RPMI7951 (cell line): Measurements from ENCODE around the gene PDE6D. TPM values are rescaled to one million over a fixed set of nuclear protein-coding genes. Genes with fewer than 3 reads are reported as not detected.
"Not testable (repeated sequence)": the region's sequence is repeated elsewhere in the genome, so short reads cannot be mapped to it uniquely, and the experiment has no call there.

ENCODE experiments used
- DNase-seq: peaks from one replicate; pipeline ENCODE4 v3.0.0-alpha.2; 2012; ENCODE audit warnings: low read depth
- total RNA-seq: library from RNA; depleted of rRNA; stranded (reverse); fragments of >200 nt; shearing (Covaris generic); gene quantifications from 2 replicates; pipeline ENCODE4 v1.2.3, GENCODE V29; 2014

The PDE6D gene
- total RNA-seq, 1 experiment from 2014 or later: 77.3 TPM

GRCh38 chr2:231769170-231770136, 11.6 kb downstream of the PDE6D start:
- DNase-seq: no peak

- peak; percentile 15 for DNase-seq
Measured at GRCh38 chr2:231765496-231765929, 15.6 kb downstream of the PDE6D start.

GRCh38 chr2:231764760-231765159, 16.3 kb downstream of the PDE6D start:
- no peak for DNase-seq

GRCh38 chr2:231764124-231764523, 17.0 kb downstream of the PDE6D start:
- DNase-seq: no peak

- no peak for DNase-seq
Measured at GRCh38 chr2:231761735-231762134, 19.3 kb downstream of the PDE6D start.

GRCh38 chr2:231752061-231752460, 29.0 kb downstream of the PDE6D start:
- DNase-seq: no peak

GRCh38 chr2:231751042-231751815, 29.9 kb downstream of the PDE6D start:
- no peak for DNase-seq

- DNase-seq: not testable (repeated sequence)
Measured at GRCh38 chr2:231749016-231749415, 32.1 kb downstream of the PDE6D start.

GRCh38 chr2:231748153-231748896, 32.8 kb downstream of the PDE6D start:
- DNase-seq: not testable (repeated sequence)

- no peak for DNase-seq
Measured at GRCh38 chr2:231745303-231746038, 35.6 kb downstream of the PDE6D start.

GRCh38 chr2:231743376-231744116, 37.5 kb downstream of the PDE6D start:
- DNase-seq: peak; percentile 43

- no peak for DNase-seq
Measured at GRCh38 chr2:231737761-231738160, 43.3 kb downstream of the PDE6D start.

- DNase-seq: no peak
Measured at GRCh38 chr2:231732604-231733003, 48.5 kb downstream of the PDE6D start.

GRCh38 chr2:231727621-231728020, 53.5 kb downstream of the PDE6D start:
- DNase-seq: no peak

GRCh38 chr2:231726276-231726675, 54.8 kb downstream of the PDE6D start:
- DNase-seq: no peak

- no peak for DNase-seq
Measured at GRCh38 chr2:231725476-231725875, 55.6 kb downstream of the PDE6D start.

- DNase-seq: no peak
Measured at GRCh38 chr2:231722721-231723307, 58.3 kb downstream of the PDE6D start.

GRCh38 chr2:231720987-231721966, 59.8 kb downstream of the PDE6D start:
- DNase-seq: no peak
